Measurements from ENCODE around the gene EXT2.

The EXT2 gene

GRCh38 chr11:44208976-44209603 lies 113.6 kb downstream of the EXT2 start:
- no peak overlapping the region for H3K4me3 ChIP-seq (ENCODE audit: low read length)
- no peak overlapping the region for H3K4me2 ChIP-seq (ENCODE audit: low read length)
- H4K20me1 ChIP-seq (ENCODE audit: insufficient read depth, low read length), result no peaks in the 10 kb centered on the region
- H3K27me3 ChIP-seq (ENCODE audit: low read depth, low read length), result no peaks in the 10 kb centered on the region
- no peaks in the 10 kb centered on the region for H3K79me2 ChIP-seq (ENCODE audit: low read length)
- no peaks in the 10 kb centered on the region for H3K9me3 ChIP-seq (ENCODE audit: insufficient read depth, low read length)
- TF ChIP-seq, protein P1, sequence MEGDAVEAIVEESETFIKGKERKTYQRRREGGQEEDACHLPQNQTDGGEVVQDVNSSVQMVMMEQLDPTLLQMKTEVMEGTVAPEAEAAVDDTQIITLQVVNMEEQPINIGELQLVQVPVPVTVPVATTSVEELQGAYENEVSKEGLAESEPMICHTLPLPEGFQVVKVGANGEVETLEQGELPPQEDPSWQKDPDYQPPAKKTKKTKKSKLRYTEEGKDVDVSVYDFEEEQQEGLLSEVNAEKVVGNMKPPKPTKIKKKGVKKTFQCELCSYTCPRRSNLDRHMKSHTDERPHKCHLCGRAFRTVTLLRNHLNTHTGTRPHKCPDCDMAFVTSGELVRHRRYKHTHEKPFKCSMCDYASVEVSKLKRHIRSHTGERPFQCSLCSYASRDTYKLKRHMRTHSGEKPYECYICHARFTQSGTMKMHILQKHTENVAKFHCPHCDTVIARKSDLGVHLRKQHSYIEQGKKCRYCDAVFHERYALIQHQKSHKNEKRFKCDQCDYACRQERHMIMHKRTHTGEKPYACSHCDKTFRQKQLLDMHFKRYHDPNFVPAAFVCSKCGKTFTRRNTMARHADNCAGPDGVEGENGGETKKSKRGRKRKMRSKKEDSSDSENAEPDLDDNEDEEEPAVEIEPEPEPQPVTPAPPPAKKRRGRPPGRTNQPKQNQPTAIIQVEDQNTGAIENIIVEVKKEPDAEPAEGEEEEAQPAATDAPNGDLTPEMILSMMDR (IDR thresholded peaks at IDR 0.05; ENCODE audit: low read depth, low read length), result no peak
- no peak for TF ChIP-seq EZH2phosphoT487 (IDR thresholded peaks at IDR 0.05; ENCODE audit: low read depth)
- no peak overlapping the region for H3K9ac ChIP-seq (ENCODE audit: low read length)
- H3K4me1 ChIP-seq (ENCODE audit: low read length), result peaks cover 16% of the 10 kb centered on the region
- H3K27ac ChIP-seq (ENCODE audit: low read length), result no peak overlapping the region
- peaks cover 15% of the 10 kb centered on the region for H3K36me3 ChIP-seq (replicated peaks; ENCODE audit: low read depth, low read length)
- H2AFZ ChIP-seq (ENCODE audit: low read depth, low read length), result no peak overlapping the region

DNA sequence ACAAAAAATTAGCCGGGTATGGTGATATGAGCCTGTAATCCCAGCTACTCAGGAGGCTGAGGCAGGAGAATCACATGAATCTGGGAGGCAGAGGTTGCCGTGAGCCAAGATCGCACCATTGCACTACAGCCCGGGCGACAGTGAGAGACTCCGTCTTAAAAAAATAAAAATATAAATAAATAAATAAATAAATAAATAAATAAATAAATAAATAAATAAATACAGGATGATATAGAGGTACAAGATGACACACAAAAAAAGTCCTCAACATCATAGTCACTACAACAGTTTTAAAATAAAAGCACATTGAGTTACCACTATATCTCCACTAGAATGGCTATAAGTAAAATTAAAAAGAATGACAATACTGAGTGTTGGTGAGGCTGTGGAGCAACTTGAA lies 116.7 kb downstream of the EXT2 start:
- no peak for TF ChIP-seq EZH2phosphoT487 (IDR thresholded peaks at IDR 0.05; ENCODE audit: low read depth)
- TF ChIP-seq, protein P1 (IDR thresholded peaks at IDR 0.05; ENCODE audit: low read depth, low read length), result no peak

GRCh38 chr11:44213148-44213547 lies 117.7 kb downstream of the EXT2 start:
- Histone ChIP-seq H3K9me3 (ENCODE audit: insufficient read depth, low read length) (no peaks in the 10 kb centered on the region), H3K4me1 (ENCODE audit: low read length) (peaks cover 16% of the 10 kb centered on the region), H2AFZ (ENCODE audit: low read depth, low read length) (no peak overlapping the region), H3K36me3 (replicated peaks; ENCODE audit: low read depth, low read length) (peaks cover 12% of the 10 kb centered on the region), H3K4me3 (ENCODE audit: low read length) (no peak overlapping the region), H4K20me1 (ENCODE audit: insufficient read depth, low read length) (no peaks in the 10 kb centered on the region), H3K4me2 (ENCODE audit: low read length) (no peak overlapping the region; the same call in 1 of the 2 replicates), H3K9ac (ENCODE audit: low read length) (no peak overlapping the region), H3K79me2 (ENCODE audit: low read length) (no peaks in the 10 kb centered on the region), H3K27me3 (ENCODE audit: low read depth, low read length) (no peaks in the 10 kb centered on the region), H3K27ac (ENCODE audit: low read length) (no peak overlapping the region)
- TF ChIP-seq, protein P1 (IDR thresholded peaks at IDR 0.05; ENCODE audit: low read depth, low read length), result no peak

More for the DNA sequence above, 116.7 kb downstream of the EXT2 start:
- no peak overlapping the region for H2AFZ ChIP-seq (ENCODE audit: low read depth, low read length)
- H3K27ac ChIP-seq (ENCODE audit: low read length), result no peak overlapping the region
- no peaks in the 10 kb centered on the region for H3K27me3 ChIP-seq (ENCODE audit: low read depth, low read length)
- peaks cover 16% of the 10 kb centered on the region for H3K4me1 ChIP-seq (ENCODE audit: low read length)
- no peaks in the 10 kb centered on the region for H3K9me3 ChIP-seq (ENCODE audit: insufficient read depth, low read length)
- no peaks in the 10 kb centered on the region for H3K79me2 ChIP-seq (ENCODE audit: low read length)
- H3K36me3 ChIP-seq (replicated peaks; ENCODE audit: low read depth, low read length), result peaks cover 13% of the 10 kb centered on the region
- no peaks in the 10 kb centered on the region for H4K20me1 ChIP-seq (ENCODE audit: insufficient read depth, low read length)
- no peak overlapping the region for H3K9ac ChIP-seq (ENCODE audit: low read length)
- no peak overlapping the region for H3K4me2 ChIP-seq (ENCODE audit: low read length)
- H3K4me3 ChIP-seq (ENCODE audit: low read length), result no peak overlapping the region

- TF ChIP-seq EZH2phosphoT487 (IDR thresholded peaks at IDR 0.05; ENCODE audit: low read depth), result no peak
- TF ChIP-seq, protein P1 (IDR thresholded peaks at IDR 0.05; ENCODE audit: low read depth, low read length), result no peak
- no peaks in the 10 kb centered on the region for H3K27me3 ChIP-seq (ENCODE audit: low read depth, low read length)
- H4K20me1 ChIP-seq (ENCODE audit: insufficient read depth, low read length), result no peaks in the 10 kb centered on the region
- no peak overlapping the region for H3K27ac ChIP-seq (ENCODE audit: low read length)
- H3K4me3 ChIP-seq (ENCODE audit: low read length), result no peak overlapping the region
- H3K4me1 ChIP-seq (ENCODE audit: low read length), result peaks cover 10% of the 10 kb centered on the region
- H3K36me3 ChIP-seq (replicated peaks; ENCODE audit: low read depth, low read length), result peaks cover 6% of the 10 kb centered on the region
- H3K9me3 ChIP-seq (ENCODE audit: insufficient read depth, low read length), result no peaks in the 10 kb centered on the region
- no peak overlapping the region for H3K4me2 ChIP-seq (ENCODE audit: low read length)
- no peak overlapping the region for H2AFZ ChIP-seq (ENCODE audit: low read depth, low read length)
- H3K9ac ChIP-seq (ENCODE audit: low read length), result no peak overlapping the region
- H3K79me2 ChIP-seq (ENCODE audit: low read length), result no peaks in the 10 kb centered on the region
Measured at GRCh38 chr11:44217432-44217831, 122.0 kb downstream of the EXT2 start.

All from OCI-LY3 (cell line).